Lower leg skin (tissue), 4 donors: ENCODE results near the gene PCCA. TPM values are rescaled to one million over a fixed set of nuclear protein-coding genes. Genes with fewer than 3 reads are reported as not detected.

ENCODE experiments used
- DNase-seq, 2 donors: peaks; one replicate each; pipeline ENCODE4 v3.0.0-alpha.2; 2019; ENCODE audit warnings: low spot score in 2 of 2
- H3K4me3 ChIP-seq: fragments of 200-600 bp; sonication (generic); 2 replicates; pipeline ENCODE4 v1.5.1; 2017; ENCODE audit warnings: mild to moderate bottlenecking, low read depth; ENCODE audit not compliant: poor library complexity, severe bottlenecking
- CTCF ChIP-seq, 3 donors: fragments of 450-650 bp; IDR thresholded peaks; one replicate each; pipeline ENCODE4 v1.5.1; 2016; ENCODE audit warnings: antibody characterized with exemption in 3 of 3, mild to moderate bottlenecking in 3 of 3, moderate library complexity in 2 of 3
- POLR2A ChIP-seq, 2 donors: fragments of 450-650 bp; IDR thresholded peaks; one replicate each; pipeline ENCODE4 v1.6.1; 2016 to 2017; ENCODE audit warnings: antibody characterized with exemption in 2 of 2, mild to moderate bottlenecking in 1 of 2, moderate library complexity in 1 of 2
- WGBS, 2 donors: methylation state at CpG; one replicate each; pipeline ENCODE4 v1.1.5; 2018; 5-methylcytosine and 5-hydroxymethylcytosine counted together
- intact Hi-C: fragments of 100-400 bp; cut with DNase I; formaldehyde crosslinking; loops from one replicate; pipeline ENCODE4 v1.15.0; 2023; ENCODE audit warnings: low total_unique reads
- total RNA-seq, 4 donors: library from RNA; depleted of rRNA; stranded (reverse); fragments of >200 nt; gene quantifications; one replicate each; pipeline ENCODE4 v1.1.0, GENCODE V29; 2016

PCCA gene
- total RNA-seq, 4 donors from 2014 or later: 24.3 to 34.2 (median 26.2) TPM

- no peak for DNase-seq
- no peak overlapping the region for H3K4me3 ChIP-seq
- WGBS, 2 donors: 85 to 89% methylated on average over 2 of the region's 2 CpGs
- no peak for TF ChIP-seq CTCF (IDR thresholded peaks at IDR 0.05)
- TF ChIP-seq POLR2A (IDR thresholded peaks at IDR 0.05): no peak
- intact Hi-C loops: no loop called here
These were observed 89.4 kb downstream of the PCCA start for GRCh38 chr13:100178309-100178708.

GRCh38 chr13:100179276-100179675 is 90.4 kb downstream of the PCCA start:
- TF ChIP-seq CTCF (IDR thresholded peaks at IDR 0.05): no peak
- TF ChIP-seq POLR2A (IDR thresholded peaks at IDR 0.05): no peak
- no peak overlapping the region for H3K4me3 ChIP-seq
- intact Hi-C loops: no loop called here
- 90 to 95% methylated on average over 3 of the region's 3 CpGs for WGBS, 2 donors
- no peak for DNase-seq

- intact Hi-C loops: no loop called here
- no peak for TF ChIP-seq POLR2A (IDR thresholded peaks at IDR 0.05)
- TF ChIP-seq CTCF (IDR thresholded peaks at IDR 0.05): no peak
- 81 to 85% methylated on average over 4 of the region's 4 CpGs for WGBS, 2 donors
- H3K4me3 ChIP-seq: no peak overlapping the region
- DNase-seq: no peak
These were observed 94.1 kb downstream of the PCCA start for GRCh38 chr13:100182900-100183490.

GRCh38 chr13:100184095-100184494 is 95.2 kb downstream of the PCCA start:
- no peak overlapping the region for H3K4me3 ChIP-seq
- DNase-seq: no peak
- 60 to 91% methylated on average over 3 of the region's 3 CpGs for WGBS, 2 donors
- TF ChIP-seq POLR2A (IDR thresholded peaks at IDR 0.05) (no peak), CTCF (IDR thresholded peaks at IDR 0.05) (no peak)
- intact Hi-C loops: no loop called here

GRCh38 chr13:100195568-100195967 is 106.7 kb downstream of the PCCA start:
- no peak for TF ChIP-seq CTCF (IDR thresholded peaks at IDR 0.05)
- TF ChIP-seq POLR2A (IDR thresholded peaks at IDR 0.05): no peak
- WGBS, 2 donors: 46 to 51% methylated on average over 1 of the region's 1 CpG
- DNase-seq: no peak
- H3K4me3 ChIP-seq: no peak overlapping the region
- intact Hi-C loops: no loop called here

- 71 to 81% methylated on average over 3 of the region's 3 CpGs for WGBS, 2 donors
- intact Hi-C loops: no loop called here
These were observed 107.5 kb downstream of the PCCA start for GRCh38 chr13:100196375-100196774.

More at GRCh38 chr13:100196375-100196774, 107.5 kb downstream of the PCCA start:
- DNase-seq: no peak
- no peak for TF ChIP-seq CTCF (IDR thresholded peaks at IDR 0.05)
- TF ChIP-seq POLR2A (IDR thresholded peaks at IDR 0.05): no peak
- no peak overlapping the region for H3K4me3 ChIP-seq
